Measurements from ENCODE around the gene TTC28. TPM values are rescaled to one million over a fixed set of nuclear protein-coding genes. Genes with fewer than 3 reads are reported as not detected.
A peak's percentile ranks its signal among the peaks of the same experiment; 100 is the strongest.
"Not testable (repeated sequence)": the region's sequence is repeated elsewhere in the genome, so short reads cannot be mapped to it uniquely, and the experiment has no call there.

The TTC28 gene
- total RNA-seq, 1 donor from 2014 or later, result 44.4 TPM

- DNase-seq, result no peak
These were observed 77.7 kb downstream of the TTC28 start for GRCh38 chr22:28601915-28602314.

- peak; percentile 77 for DNase-seq
These were observed 79.0 kb downstream of the TTC28 start for GRCh38 chr22:28600546-28601143.

DNA sequence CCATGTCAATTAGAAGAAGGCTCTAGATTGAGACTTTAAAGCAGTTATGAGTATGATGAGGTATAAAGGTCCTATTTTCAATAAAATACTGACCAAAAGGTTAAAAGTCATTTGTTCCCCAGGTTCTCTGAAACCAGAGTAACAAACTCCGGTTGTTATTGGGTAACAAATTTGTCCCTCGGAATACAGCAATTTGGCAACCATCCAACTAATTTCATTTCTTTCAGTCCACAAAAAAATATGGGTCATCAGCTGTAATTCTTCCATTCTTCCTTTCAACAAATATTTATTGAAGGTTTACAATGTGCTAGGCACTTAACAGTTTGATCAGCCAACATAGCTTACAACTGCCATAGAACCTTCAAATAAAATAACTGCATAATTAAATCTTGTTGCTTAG lies 79.9 kb downstream of the TTC28 start:
- no peak for DNase-seq

DNA sequence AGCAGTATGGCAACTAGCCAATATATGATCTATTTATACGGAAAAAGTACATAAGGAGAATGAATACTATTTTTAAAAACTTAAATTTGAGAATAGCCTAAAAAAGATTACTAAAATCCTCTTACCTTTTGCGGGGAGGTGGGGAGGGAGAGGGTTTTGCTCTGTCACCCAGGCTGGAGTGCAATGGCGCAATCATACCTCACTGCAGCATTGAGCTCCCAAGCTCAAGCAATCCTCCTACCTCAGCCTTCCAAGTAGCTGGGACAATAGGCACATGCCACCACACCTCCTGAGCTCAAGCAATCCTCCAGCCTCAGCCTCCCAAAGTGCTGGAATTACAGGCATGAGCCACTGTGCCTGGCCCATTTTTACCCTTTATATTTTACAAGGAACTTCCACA lies 82.0 kb downstream of the TTC28 start:
- DNase-seq, result no peak

DNA sequence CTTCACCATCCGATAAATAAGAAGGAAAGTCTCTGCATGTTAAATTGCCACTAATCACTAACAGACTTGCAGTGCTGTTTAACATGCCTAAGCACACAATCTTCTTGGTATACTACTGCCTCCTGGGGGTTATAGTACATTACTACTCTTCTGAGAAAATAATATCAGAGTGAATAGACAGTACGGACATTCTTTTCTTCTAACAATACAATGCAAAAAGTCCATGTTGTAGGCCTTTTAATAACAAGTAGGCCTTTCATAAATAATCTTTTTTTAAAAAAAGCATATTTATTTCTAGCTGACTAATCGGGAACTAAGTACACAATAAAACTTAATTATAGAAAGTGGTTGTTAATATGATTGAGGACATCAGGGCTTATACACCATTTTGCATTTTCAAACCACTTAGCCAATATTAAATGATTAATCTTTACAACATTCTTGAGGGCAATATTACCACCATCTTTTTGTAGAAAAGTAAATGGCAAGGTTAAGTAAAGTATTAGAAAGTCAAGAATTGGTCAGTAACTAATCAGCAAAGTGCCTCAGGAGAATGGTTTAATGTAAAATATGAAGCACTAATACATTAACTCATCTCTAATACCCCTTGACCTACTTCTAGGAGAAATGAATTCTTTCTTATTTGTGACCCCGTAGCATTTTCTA lies 84.7 kb downstream of the TTC28 start:
- DNase-seq, result peak; percentile 78

DNA sequence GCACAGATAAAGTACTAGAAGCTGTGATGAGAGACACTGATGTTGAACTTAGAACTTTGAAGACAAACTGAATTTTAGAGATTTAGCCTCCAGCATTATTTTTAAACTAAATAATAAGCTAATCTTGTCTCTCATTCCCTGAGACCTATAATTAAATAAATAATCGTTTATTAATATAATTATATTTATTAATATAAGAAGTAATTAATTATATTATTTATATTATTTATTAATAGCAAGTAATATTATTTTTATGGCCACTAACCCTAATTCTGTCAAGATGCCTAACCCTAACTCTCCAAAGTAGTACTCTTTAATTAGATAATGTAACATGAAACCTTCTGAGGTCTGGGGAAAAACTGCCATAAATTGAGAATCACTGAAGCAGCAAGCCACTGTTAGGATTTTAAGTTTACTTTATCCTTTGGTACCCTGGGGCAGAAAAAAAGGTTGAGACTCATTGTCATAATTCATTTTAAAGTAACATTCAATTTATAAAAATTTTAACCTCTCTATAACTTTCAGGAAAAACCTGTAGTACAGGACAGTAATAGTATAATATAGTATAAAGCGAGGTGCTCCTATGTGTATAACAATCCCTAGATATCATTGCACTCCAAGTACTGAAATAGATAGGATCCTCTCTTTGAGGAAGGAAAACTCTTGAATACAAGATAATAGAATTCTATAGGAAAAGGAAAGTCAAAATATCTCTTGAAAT lies 85.4 kb downstream of the TTC28 start:
- DNase-seq, result no peak

DNA sequence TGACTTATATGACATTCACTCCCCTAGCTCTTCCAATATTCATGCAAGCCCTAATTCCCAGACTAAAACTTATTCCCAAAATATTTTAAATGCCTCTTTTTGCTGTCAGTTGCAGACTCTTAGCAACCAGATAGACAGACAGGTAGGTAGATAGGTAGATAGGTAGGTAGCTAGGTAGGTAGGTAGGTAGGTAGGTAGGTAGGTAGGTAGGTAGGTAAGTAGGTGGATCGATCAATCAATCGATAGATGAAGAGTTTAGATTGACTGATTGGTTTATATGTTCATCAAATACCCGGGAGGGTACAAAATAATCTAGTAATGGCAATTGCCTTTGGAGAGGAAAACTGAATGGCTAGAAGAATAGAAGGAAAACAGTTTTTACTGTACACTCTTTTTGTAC lies 86.3 kb downstream of the TTC28 start:
- no peak for DNase-seq

DNA sequence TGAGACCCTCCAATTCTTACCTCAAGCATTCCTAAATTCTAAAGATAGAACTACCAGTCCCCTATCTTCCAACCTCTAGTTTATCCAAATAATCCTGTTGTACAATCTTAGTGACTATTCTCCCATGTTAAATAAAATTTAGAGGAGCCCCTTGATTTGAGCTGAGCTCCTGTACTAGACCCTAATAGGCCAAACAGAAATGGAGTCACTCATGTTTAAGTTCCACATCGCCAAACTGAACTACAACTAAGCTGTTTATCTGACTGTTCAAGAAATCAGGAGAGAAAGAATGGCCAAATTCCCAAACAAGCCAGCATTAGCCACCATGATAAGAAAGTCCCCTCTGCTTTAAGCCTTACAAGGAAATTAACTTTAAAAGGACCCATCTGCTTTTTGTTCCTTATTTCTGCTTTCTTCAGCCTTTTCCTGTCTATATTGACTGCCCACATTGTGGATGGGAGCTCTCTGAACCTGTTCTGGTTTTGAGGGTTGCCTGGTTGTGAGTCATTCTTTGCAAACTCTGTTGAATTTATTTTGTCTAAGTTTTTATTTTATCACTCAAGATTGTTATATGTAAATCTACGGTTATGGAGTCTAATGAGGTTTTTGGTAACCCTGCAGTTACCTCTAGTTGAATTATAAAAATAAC lies 90.4 kb downstream of the TTC28 start:
- no peak for DNase-seq

GRCh38 chr22:28585324-28585723 lies 94.3 kb downstream of the TTC28 start:
- no peak for DNase-seq

GRCh38 chr22:28582806-28583205 lies 96.8 kb downstream of the TTC28 start:
- DNase-seq, result no peak

DNA sequence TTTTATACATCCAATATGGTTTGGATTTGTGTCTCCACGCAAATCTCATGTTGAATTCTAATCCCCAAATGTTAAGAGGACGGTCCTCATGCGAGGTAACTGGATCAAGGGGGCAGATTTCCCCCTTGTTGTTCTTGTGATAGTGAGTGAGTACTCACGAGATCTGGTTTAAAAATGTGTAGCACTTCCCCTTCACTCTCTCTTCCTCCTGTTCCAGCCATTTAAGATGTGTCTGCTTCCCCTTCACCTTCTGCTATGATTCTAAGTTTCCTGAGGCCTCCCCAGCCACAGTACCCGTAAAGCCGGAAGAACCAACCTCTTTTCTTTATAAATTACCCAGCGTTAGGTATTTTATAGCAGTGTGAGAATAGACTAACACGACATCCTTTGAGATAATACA lies 98.6 kb downstream of the TTC28 start:
- DNase-seq, result no peak

GRCh38 chr22:28576162-28576561 lies 103.5 kb downstream of the TTC28 start:
- DNase-seq, result no peak

DNA sequence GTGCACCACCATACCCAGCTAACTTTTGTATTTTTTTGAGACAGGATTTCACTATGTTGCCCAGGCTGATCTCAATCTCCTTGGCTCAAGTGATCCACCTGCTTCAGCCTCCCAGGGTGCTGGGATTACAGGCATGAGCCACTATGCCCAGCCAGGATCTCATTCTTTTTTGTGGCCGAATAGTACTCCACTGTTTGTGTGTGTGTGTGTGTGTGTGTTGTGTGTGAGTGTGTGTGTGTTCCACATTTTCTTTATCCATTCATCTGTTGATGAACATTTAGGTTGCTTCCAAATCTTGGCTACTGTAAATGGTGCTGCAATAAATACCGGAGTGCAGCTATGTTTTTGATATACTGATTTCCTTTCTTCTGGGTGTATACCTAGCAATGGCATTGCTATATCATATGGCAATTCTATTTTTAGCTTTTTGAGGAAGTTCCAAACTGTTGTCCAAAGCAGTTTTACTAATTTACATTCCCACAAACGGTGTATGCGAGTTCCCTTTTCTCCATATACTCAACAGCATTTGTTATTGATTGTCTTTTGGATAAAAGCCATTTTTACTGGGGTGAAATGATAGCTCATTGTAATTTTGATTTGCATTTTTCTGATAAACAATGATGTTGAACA lies 105.4 kb downstream of the TTC28 start:
- no peak for DNase-seq

DNA sequence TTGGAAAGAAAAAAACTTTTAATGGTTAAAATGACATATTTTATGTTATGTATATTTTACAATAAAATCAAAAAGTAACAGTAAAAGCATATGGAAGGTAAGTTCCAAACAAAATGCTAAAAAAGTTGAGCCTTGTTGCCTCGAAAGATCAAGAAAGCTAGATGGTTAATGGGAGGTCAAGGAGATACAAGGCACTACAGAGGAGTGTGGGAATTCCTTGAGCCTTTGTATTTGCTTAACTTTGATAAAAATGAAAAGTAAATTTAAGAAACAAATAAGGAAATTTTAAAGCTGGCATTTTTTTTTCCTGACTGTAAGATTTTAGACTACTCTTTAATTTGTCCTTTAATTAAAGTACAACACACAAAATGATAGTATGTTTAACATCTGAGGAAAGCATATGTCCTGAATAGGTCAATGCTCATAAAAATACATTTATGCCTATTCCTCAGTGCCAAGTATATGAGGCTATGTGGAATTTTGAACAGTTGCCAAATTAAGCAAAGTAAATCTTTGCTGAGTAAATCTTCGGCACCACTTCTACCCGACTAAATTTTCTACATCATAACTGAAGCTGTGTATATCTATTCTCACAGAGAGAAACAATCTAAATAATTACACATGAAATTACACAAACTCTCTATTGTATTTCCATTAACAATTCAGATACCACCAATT lies 108.8 kb downstream of the TTC28 start:
- DNase-seq, result peak; percentile 14

- not testable (repeated sequence) for DNase-seq
These were observed 110.7 kb downstream of the TTC28 start for GRCh38 chr22:28568974-28569373.

GRCh38 chr22:28568099-28568498 lies 111.5 kb downstream of the TTC28 start:
- no peak for DNase-seq

DNA sequence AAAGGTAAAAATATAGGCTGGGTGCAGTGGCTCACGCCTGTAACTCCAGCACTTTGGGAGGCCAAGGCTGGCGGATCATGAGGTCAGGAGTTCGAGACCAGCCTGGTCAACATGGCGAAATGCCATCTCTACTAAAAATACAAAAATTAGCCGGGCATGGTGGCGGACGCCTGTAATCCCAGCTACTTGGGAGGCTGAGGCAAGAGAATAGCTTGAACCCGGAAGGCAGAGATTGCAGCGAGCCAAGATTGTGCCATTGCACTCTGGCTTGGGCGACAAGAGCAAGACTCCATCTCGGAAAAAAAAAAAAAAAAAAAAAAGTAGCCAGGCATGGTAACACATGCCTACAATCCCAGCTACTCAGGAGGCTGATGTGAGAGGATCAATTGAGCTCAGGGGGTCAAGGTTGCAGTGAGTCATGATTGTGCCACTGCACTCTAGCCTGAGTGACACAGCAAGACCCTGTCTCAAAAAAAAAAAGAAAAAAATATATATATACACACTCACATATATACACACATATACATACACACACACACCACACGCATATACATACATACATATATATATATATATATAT lies 112.6 kb downstream of the TTC28 start:
- not testable (repeated sequence) for DNase-seq

- no peak for DNase-seq
These were observed 116.0 kb downstream of the TTC28 start for GRCh38 chr22:28563636-28564035.

DNA sequence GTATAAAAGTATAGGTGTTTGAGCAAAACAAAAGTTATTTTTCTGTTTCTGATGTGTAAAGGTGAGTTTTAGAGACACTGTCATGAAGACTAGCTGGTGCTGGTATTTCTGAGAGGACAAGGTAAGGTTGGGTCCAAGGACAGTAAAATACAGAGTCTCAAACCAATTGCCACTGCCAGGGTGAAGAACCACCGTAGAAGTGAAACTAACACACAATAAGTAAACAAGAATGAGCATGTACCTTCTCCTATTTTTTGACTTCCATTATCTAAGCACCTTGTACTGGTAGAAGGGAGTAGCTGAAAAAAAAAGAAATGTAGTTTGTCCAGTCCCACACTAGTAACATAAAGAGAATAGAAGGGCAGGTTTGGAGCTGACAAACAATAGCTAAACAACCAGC lies 117.3 kb downstream of the TTC28 start:
- no peak for DNase-seq

DNA sequence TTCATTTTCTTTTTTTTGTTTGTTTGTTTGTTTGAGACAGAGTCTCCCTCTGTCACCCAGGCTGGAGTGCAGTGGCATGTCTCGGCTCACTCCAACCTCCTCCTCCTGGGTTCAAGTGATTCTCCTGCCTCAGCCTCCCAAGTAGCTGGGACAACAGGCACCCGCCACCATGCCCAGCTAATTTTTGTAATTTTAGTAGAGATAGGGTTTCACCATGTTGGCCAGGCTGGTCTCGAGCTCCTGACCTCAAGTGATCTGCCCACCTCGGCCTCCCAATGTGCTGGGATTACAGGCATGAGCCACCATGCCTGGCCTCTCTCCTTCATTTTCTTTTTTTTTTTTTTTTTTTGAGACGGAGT lies 118.9 kb downstream of the TTC28 start:
- DNase-seq, result not testable (repeated sequence)

DNA sequence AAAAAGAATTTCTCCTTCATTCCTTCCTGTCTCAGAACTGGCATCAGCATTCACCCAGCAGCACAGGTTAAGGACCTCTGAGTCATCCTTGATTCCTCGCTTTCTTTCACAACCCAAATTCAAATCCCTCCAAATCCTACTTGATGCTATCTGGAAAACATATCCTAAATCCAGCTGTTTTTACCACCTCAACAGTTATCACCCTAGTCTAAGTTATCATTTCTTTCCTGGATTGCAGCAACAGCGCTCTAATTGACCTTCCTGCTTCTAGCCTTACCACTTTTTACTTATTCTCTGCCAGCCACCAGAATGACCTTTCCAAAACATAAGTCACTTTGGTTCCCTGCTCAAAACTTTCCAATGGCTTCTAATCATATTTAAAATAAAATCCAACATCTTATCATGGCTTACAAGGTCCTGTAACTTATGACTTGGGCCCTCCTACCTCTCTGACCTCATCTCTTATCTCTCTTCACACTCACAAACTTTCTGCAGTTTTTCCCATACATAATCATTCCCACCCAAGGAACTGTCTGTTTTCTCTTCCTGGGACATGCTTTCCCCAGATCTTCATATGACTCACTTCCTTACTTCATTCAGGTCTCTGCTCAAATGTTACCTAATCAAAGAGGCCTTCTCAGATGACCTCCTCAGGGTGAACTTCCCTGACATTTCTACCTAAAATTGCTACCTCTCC lies 119.4 kb downstream of the TTC28 start:
- DNase-seq, result peak; percentile 20

DNA sequence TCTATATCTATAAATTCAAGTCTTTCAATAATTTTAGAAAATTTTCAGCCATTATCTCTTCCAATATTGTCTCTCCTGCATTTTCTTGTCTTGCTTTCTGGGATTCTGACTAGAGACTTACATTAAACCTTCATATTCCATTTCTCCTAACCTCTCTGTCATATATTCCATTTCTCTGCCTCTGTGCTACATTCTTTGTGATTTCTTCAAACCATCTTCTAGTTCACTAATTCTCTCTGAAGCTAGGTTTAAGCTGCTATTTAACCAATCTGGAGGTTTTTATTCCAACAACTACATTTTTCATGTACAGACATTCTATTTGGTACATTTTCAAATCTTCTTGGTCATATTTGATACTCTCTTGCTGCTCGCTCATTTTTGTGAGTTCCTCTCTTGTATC lies 122.5 kb downstream of the TTC28 start:
- DNase-seq, result no peak
